ENCODE results near the gene CPT1C. TPM values are rescaled to one million over a fixed set of nuclear protein-coding genes. Genes with fewer than 3 reads are reported as not detected.

CPT1C gene
- total RNA-seq, 4 donors from 2014 or later, result 0.97 to 3.3 (median 1.8) TPM

- no peak overlapping the region for H3K4me3 ChIP-seq (ENCODE audit: low read depth, poor library complexity, severe bottlenecking)
- peak; percentile 81 to 98 for DNase-seq (ENCODE audit: low spot score in 2 of 2)
- TF ChIP-seq POLR2A (IDR thresholded peaks at IDR 0.05), result no peak
- peak in 2 of 3 donors; percentile 36 to 80 for TF ChIP-seq CTCF (IDR thresholded peaks at IDR 0.05)
- intact Hi-C loops (cut with DNase I; ENCODE audit: low total_unique reads), result no loop called here
- 32 to 35% methylated on average over 40 of the region's 40 CpGs for WGBS, 2 donors
These were observed 10.2 kb upstream of the CPT1C start for GRCh38 chr19:49680421-49681351.

GRCh38 chr19:49681830-49682229 is 9.1 kb upstream of the CPT1C start:
- intact Hi-C loops (cut with DNase I; ENCODE audit: low total_unique reads), result no loop called here
- no peak for DNase-seq (ENCODE audit: low spot score in 2 of 2)
- WGBS, 2 donors, result 93% methylated on average over 19 of the region's 19 CpGs

GRCh38 chr19:49682274-49682673 is 8.6 kb upstream of the CPT1C start:
- 82 to 90% methylated on average over 8 of the region's 8 CpGs for WGBS, 2 donors
- no peak for DNase-seq (ENCODE audit: low spot score in 2 of 2)
- no peak overlapping the region for H3K4me3 ChIP-seq (ENCODE audit: low read depth, poor library complexity, severe bottlenecking)
- no peak for TF ChIP-seq CTCF (IDR thresholded peaks at IDR 0.05)
- TF ChIP-seq POLR2A (IDR thresholded peaks at IDR 0.05), result no peak
- intact Hi-C loops (cut with DNase I; ENCODE audit: low total_unique reads), result no loop called here

More at GRCh38 chr19:49681830-49682229, 9.1 kb upstream of the CPT1C start:
- TF ChIP-seq POLR2A (IDR thresholded peaks at IDR 0.05), result no peak
- H3K4me3 ChIP-seq (ENCODE audit: low read depth, poor library complexity, severe bottlenecking), result no peak overlapping the region

GRCh38 chr19:49683814-49684250 is 7.1 kb upstream of the CPT1C start:
- intact Hi-C loops (cut with DNase I; ENCODE audit: low total_unique reads), result no loop called here
- no peak overlapping the region for H3K4me3 ChIP-seq (ENCODE audit: low read depth, poor library complexity, severe bottlenecking)
- DNase-seq (ENCODE audit: low spot score in 2 of 2), result no peak
- 93 to 95% methylated on average over 18 of the region's 18 CpGs for WGBS, 2 donors
- TF ChIP-seq POLR2A (IDR thresholded peaks at IDR 0.05) (no peak), CTCF (IDR thresholded peaks at IDR 0.05) (no peak)

- intact Hi-C loops (cut with DNase I; ENCODE audit: low total_unique reads), result no loop called here
- WGBS, 2 donors, result 79 to 82% methylated on average over 29 to 34 of the region's 35 CpGs
- no peak overlapping the region for H3K4me3 ChIP-seq (ENCODE audit: low read depth, poor library complexity, severe bottlenecking)
- DNase-seq (ENCODE audit: low spot score in 2 of 2), result no peak
- no peak for TF ChIP-seq POLR2A (IDR thresholded peaks at IDR 0.05)
- no peak for TF ChIP-seq CTCF (IDR thresholded peaks at IDR 0.05)
These were observed 6.5 kb upstream of the CPT1C start for GRCh38 chr19:49684251-49684982.

GRCh38 chr19:49684983-49685553 is 5.8 kb upstream of the CPT1C start:
- TF ChIP-seq POLR2A (IDR thresholded peaks at IDR 0.05) (no peak), CTCF (IDR thresholded peaks at IDR 0.05) (no peak)
- intact Hi-C loops (cut with DNase I; ENCODE audit: low total_unique reads), result no loop called here
- no peak for DNase-seq (ENCODE audit: low spot score in 2 of 2)

More at GRCh38 chr19:49684983-49685553, 5.8 kb upstream of the CPT1C start:
- 76 to 79% methylated on average over 11 to 12 of the region's 13 CpGs for WGBS, 2 donors
- no peak overlapping the region for H3K4me3 ChIP-seq (ENCODE audit: low read depth, poor library complexity, severe bottlenecking)

All from lower leg skin (tissue), 4 donors.